Testis (tissue), 3 donors: ENCODE results near the gene TTLL3. TPM values are rescaled to one million over a fixed set of nuclear protein-coding genes. Genes with fewer than 3 reads are reported as not detected.

Experiments
- DNase-seq: peaks from one replicate; pipeline ENCODE4 v3.0.0-alpha.2; 2019
- H3K27ac ChIP-seq, 2 donors: fragments of 200-600 bp; sonication (generic); one replicate each; pipeline ENCODE4 v1.5.1; 2019
- H3K27me3 ChIP-seq: fragments of 200-600 bp; sonication (generic); one replicate; pipeline ENCODE4 v1.5.1; 2019
- H3K36me3 ChIP-seq: fragments of 200-600 bp; sonication (generic); one replicate; pipeline ENCODE4 v1.5.1; 2017; ENCODE audit warnings: low read depth; ENCODE audit errors: missing control alignments
- H3K4me1 ChIP-seq: fragments of 200-600 bp; sonication (generic); one replicate; pipeline ENCODE4 v1.5.1; 2019
- H3K4me3 ChIP-seq, 2 donors: fragments of 200-600 bp; sonication (generic); one replicate each; pipeline ENCODE4 v1.5.1; 2017 to 2019
- H3K9me3 ChIP-seq: fragments of 200-600 bp; sonication (generic); one replicate; pipeline ENCODE4 v1.5.1; 2017
- CTCF ChIP-seq, 3 experiments: fragments of 450-650 bp in 2 of 3; fragments of 200-600 bp in 1 of 3; sonication (generic) in 1 of 3; IDR thresholded peaks; one replicate each; pipeline ENCODE4 v1.5.1; 2016 to 2019; ENCODE audit warnings: antibody characterized with exemption in 3 of 3, mild to moderate bottlenecking in 2 of 3, moderate library complexity in 1 of 3
- POLR2A ChIP-seq: fragments of 450-650 bp; IDR thresholded peaks from one replicate; pipeline ENCODE4 v1.6.1; 2017; ENCODE audit warnings: antibody characterized with exemption, mild to moderate bottlenecking, moderate library complexity
- WGBS, 2 donors: methylation state at CpG; one replicate each; pipeline ENCODE4 v1.1.5; 2018; 5-methylcytosine and 5-hydroxymethylcytosine counted together
- intact Hi-C: fragments of 100-400 bp; cut with DNase I; formaldehyde crosslinking; loops from one replicate; pipeline ENCODE4 v1.15.1; 2023; ENCODE audit warnings: low total_unique reads
- polyA plus RNA-seq: library from polyadenylated mRNA; stranded (reverse); fragments of 350-450 nt; fragmentation: Illumina TruSeq; extraction: RNeasy Lipid Tissue Mini Kit (QIAGEN cat#74804); gene quantifications from one replicate; pipeline ENCODE4 v1.2.3, GENCODE V29; 2014; ENCODE audit warnings: low read depth, low replicate concordance; ENCODE audit not compliant: insufficient read depth
- total RNA-seq, 2 donors: library from RNA; depleted of rRNA; stranded (reverse); fragments of >200 nt; gene quantifications; one replicate each; pipeline ENCODE4 v1.2.3, GENCODE V29; 2016

TTLL3 gene
- total and polyA plus RNA-seq, 3 donors from 2014 or later: 104 to 163 (median 142) TPM

GRCh38 chr3:9820946-9821345 lies 10.9 kb downstream of the TTLL3 start:
- intact Hi-C loops: no loop called here
- no peak for TF ChIP-seq POLR2A
- peak in 1 of 3 experiments; percentile 31 for TF ChIP-seq CTCF (IDR thresholded peaks at IDR 0.05)
- Histone ChIP-seq H3K9me3 (no peaks in the 10 kb centered on the region), H3K27me3 (no peaks in the 10 kb centered on the region), H3K27ac (no peak overlapping the region), H3K36me3 (no peaks in the 10 kb centered on the region), H3K4me3 (no peak overlapping the region), H3K4me1 (no peaks in the 10 kb centered on the region)
- 74 to 83% methylated on average over 2 of the region's 2 CpGs for WGBS, 2 donors
- DNase-seq: no peak

GRCh38 chr3:9825451-9826040 lies 15.5 kb downstream of the TTLL3 start:
- Histone ChIP-seq H3K27ac (no peak overlapping the region), H3K9me3 (no peaks in the 10 kb centered on the region), H3K27me3 (no peaks in the 10 kb centered on the region), H3K4me1 (no peaks in the 10 kb centered on the region), H3K36me3 (no peaks in the 10 kb centered on the region), H3K4me3 (no peak overlapping the region)
- intact Hi-C loops: no loop called here
- no peak for DNase-seq
- WGBS, 2 donors: 80 to 82% methylated on average over 14 of the region's 14 CpGs
- TF ChIP-seq POLR2A: no peak
- no peak for TF ChIP-seq CTCF (IDR thresholded peaks at IDR 0.05)

- Histone ChIP-seq H3K4me3 (no peak overlapping the region), H3K36me3 (no peaks in the 10 kb centered on the region), H3K4me1 (no peaks in the 10 kb centered on the region), H3K27ac (no peak overlapping the region), H3K9me3 (no peaks in the 10 kb centered on the region), H3K27me3 (no peaks in the 10 kb centered on the region)
- DNase-seq: no peak
- TF ChIP-seq POLR2A (no peak), CTCF (IDR thresholded peaks at IDR 0.05) (no peak)
- WGBS, 2 donors: 79 to 88% methylated on average over 20 of the region's 20 CpGs
- intact Hi-C loops: no loop called here
These were observed 16.9 kb downstream of the TTLL3 start for GRCh38 chr3:9826815-9827573.

- no peak for TF ChIP-seq POLR2A
- no peak for TF ChIP-seq CTCF (IDR thresholded peaks at IDR 0.05)
- no peaks in the 10 kb centered on the region for H3K27me3 ChIP-seq
- WGBS, 2 donors: 91 to 96% methylated on average over 11 to 17 of the region's 17 CpGs
- H3K27ac ChIP-seq: no peak overlapping the region
- no peak overlapping the region for H3K4me3 ChIP-seq
- H3K9me3 ChIP-seq: no peaks in the 10 kb centered on the region
- DNase-seq: no peak
- intact Hi-C loops: no loop called here
- no peaks in the 10 kb centered on the region for H3K4me1 ChIP-seq
- no peaks in the 10 kb centered on the region for H3K36me3 ChIP-seq
These were observed 19.0 kb downstream of the TTLL3 start for GRCh38 chr3:9828801-9829755.
